Glutamatergic neuron (in vitro differentiated cells): Measurements from ENCODE around the gene SLC25A28. TPM values are rescaled to one million over a fixed set of nuclear protein-coding genes. Genes with fewer than 3 reads are reported as not detected.
A peak's percentile ranks its signal among the peaks of the same experiment; 100 is the strongest.

ENCODE experiments used
- DNase-seq: peaks from one replicate; pipeline ENCODE4 v3.0.0; 2022
- H3K27ac Mint-ChIP-seq: one replicate; pipeline ENCODE4 v1.8.0; 2020; ENCODE audit warnings: mild to moderate bottlenecking, mixed read lengths, inconsistent platforms; ENCODE audit not compliant: unreplicated experiment
- H3K27me3 Mint-ChIP-seq: one replicate; pipeline ENCODE4 v1.8.0; 2020; ENCODE audit warnings: mild to moderate bottlenecking, moderate library complexity, mixed read lengths, inconsistent platforms; ENCODE audit not compliant: unreplicated experiment
- H3K36me3 Mint-ChIP-seq: one replicate; pipeline ENCODE4 v1.8.0; 2020; ENCODE audit warnings: mild to moderate bottlenecking, mixed read lengths, inconsistent platforms; ENCODE audit not compliant: unreplicated experiment
- H3K4me1 Mint-ChIP-seq: one replicate; pipeline ENCODE4 v1.8.0; 2020; ENCODE audit warnings: mild to moderate bottlenecking, low read depth, mixed read lengths, inconsistent platforms; ENCODE audit not compliant: unreplicated experiment
- H3K4me3 Mint-ChIP-seq: one replicate; pipeline ENCODE4 v1.8.0; 2020; ENCODE audit warnings: mild to moderate bottlenecking, mixed read lengths, inconsistent platforms; ENCODE audit not compliant: unreplicated experiment
- H3K9me3 Mint-ChIP-seq: one replicate; pipeline ENCODE4 v1.8.0; 2020; ENCODE audit warnings: mild to moderate bottlenecking, moderate library complexity, mixed read lengths, inconsistent platforms; ENCODE audit not compliant: unreplicated experiment
- total RNA-seq: library from RNA; stranded (reverse); fragmentation: NEBNext Ultra II Directional; extraction: Animal tissue kit (Norgen Biotek cat#: 25700); gene quantifications from one replicate; pipeline ENCODE4 v1.2.1, GENCODE V29; 2021; ENCODE audit not compliant: unreplicated experiment
- TF ChIP-seq, protein P1 (sequence below): fragments of 200-600 bp; sonication (generic); IDR thresholded peaks from one replicate; pipeline ENCODE4 v1.5.0; 2021; ENCODE audit not compliant: partially characterized antibody, unreplicated experiment

The SLC25A28 gene
- total RNA-seq, 1 donor from 2014 or later: 27.1 TPM

DNA sequence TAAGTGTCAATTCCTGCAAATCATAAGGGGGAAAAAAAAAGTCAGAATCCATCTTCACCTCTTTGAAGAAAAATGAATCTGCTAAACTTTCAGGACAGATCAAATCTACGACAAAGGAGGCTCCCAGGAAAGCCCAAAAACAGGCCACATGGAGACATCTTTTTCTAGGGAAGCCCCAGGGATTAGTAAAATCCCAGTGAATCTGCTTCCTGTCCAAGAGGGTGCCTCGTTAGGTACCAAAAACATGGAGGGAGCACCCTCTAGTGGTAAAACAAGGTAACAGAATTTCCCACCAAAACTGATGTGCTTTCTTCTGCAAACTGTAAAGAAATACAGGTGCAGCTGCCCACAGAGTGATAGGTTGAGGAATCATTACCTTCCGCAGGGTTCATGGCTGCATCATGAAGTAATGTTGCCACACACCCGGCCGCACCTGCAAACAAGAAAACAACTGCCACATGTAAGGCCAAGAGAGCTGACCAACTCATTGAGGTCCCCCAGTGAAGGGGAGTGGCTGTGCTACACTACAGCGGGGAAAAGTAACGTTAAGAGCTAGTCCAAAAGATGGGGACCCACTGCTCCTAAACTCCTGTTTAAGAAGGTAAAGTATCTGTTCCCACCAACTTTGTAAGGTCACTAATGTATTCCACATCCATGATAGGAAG lies 7.9 kb downstream of the SLC25A28 start:
- H3K4me1 Mint-ChIP-seq: no peaks in the 10 kb centered on the region
- DNase-seq: no peak
- H3K9me3 Mint-ChIP-seq: no peaks in the 10 kb centered on the region
- no peaks in the 10 kb centered on the region for H3K27me3 Mint-ChIP-seq
- H3K4me3 Mint-ChIP-seq: no peak overlapping the region
- H3K27ac Mint-ChIP-seq: no peak overlapping the region
- no peaks in the 10 kb centered on the region for H3K36me3 Mint-ChIP-seq
- TF ChIP-seq, protein P1, sequence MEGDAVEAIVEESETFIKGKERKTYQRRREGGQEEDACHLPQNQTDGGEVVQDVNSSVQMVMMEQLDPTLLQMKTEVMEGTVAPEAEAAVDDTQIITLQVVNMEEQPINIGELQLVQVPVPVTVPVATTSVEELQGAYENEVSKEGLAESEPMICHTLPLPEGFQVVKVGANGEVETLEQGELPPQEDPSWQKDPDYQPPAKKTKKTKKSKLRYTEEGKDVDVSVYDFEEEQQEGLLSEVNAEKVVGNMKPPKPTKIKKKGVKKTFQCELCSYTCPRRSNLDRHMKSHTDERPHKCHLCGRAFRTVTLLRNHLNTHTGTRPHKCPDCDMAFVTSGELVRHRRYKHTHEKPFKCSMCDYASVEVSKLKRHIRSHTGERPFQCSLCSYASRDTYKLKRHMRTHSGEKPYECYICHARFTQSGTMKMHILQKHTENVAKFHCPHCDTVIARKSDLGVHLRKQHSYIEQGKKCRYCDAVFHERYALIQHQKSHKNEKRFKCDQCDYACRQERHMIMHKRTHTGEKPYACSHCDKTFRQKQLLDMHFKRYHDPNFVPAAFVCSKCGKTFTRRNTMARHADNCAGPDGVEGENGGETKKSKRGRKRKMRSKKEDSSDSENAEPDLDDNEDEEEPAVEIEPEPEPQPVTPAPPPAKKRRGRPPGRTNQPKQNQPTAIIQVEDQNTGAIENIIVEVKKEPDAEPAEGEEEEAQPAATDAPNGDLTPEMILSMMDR: peak; percentile 91

DNA sequence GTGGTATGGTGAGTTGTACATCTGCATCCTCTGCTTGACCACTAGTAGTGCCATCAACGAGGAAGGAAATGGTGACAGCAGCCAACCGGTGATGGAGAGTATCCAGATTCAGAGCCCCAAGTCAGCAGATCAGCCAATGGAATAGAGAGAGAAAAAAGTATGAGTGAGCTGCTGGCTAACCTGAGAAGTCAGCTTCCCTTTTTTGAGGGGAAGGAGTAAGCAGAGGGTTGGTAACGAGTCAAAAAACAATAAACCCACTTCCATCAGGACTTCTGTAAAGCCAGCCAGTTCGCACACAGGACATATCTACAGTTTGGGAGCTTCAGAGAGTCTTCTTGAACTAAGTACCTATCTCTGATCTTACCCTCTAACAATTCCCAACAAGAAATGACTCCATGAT lies 8.9 kb downstream of the SLC25A28 start:
- DNase-seq: no peak
- no peaks in the 10 kb centered on the region for H3K27me3 Mint-ChIP-seq
- no peak overlapping the region for H3K27ac Mint-ChIP-seq
- no peaks in the 10 kb centered on the region for H3K4me1 Mint-ChIP-seq
- no peak overlapping the region for H3K4me3 Mint-ChIP-seq
- no peaks in the 10 kb centered on the region for H3K36me3 Mint-ChIP-seq
- H3K9me3 Mint-ChIP-seq: no peaks in the 10 kb centered on the region
- TF ChIP-seq, protein P1: no peak

DNA sequence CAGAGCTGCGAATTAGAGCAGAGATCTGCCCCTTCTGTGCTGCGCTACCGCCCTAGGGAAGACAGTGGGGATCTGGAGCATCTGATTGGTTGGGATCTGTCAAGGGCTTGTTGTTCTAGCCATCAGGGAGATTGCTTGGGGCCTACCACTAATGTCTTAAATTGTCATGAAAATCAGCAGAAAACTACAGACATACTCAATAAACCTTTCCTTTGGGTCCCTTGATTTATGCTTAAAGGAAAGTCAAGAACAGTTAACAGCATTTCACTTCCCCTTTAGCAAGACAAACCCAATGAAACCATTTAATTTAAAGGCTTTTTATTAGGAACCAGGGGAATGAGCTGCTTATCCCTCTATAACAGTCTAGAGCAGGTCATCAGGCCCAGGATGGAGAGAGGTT lies 10.0 kb downstream of the SLC25A28 start:
- Mint-ChIP-seq H3K27me3 (no peaks in the 10 kb centered on the region), H3K36me3 (no peaks in the 10 kb centered on the region), H3K4me1 (no peaks in the 10 kb centered on the region), H3K9me3 (no peaks in the 10 kb centered on the region), H3K27ac (no peak overlapping the region), H3K4me3 (no peak overlapping the region)
- no peak for DNase-seq
- TF ChIP-seq, protein P1: no peak

DNA sequence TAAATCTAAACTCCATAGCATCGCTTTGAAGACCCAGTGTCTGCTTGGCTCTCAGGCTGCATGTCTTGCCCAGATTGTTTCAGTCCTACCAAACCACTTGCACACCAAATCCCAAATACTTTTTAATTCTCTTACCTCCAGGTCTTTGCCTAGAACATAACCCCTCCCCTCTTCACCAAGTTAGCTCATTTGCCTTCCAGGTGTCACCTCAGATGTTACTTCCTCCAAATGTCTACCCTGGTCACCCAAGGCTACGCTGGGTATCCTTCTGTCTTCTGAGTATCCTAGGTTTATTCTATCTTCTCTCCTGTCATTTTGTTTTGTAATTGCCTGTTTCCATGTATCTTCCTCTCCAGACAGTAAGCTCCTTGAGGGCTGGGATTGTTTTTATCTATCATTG lies 11.1 kb downstream of the SLC25A28 start:
- Mint-ChIP-seq H3K4me3 (no peak overlapping the region), H3K27me3 (no peaks in the 10 kb centered on the region), H3K9me3 (no peaks in the 10 kb centered on the region), H3K36me3 (no peaks in the 10 kb centered on the region), H3K27ac (no peak overlapping the region), H3K4me1 (no peaks in the 10 kb centered on the region)
- DNase-seq: no peak
- TF ChIP-seq, protein P1: no peak

DNA sequence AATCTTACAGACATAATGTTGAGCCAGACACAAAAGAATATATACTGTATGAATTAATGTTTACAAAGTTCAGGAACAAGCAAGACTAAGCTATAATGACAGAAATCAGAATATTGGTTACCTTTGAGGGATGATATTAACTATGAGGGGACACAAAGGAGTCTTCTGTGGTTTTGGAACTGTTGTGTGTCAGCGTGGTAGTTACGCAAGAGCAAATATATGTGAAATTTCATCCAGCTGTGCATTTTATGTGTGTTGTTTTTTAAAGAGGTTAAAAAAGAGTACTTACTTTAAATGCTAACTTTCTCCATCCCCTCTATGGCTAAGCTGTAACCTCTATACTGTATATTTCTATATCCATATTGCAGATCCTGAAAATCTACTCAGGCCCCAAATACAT lies 14.9 kb downstream of the SLC25A28 start:
- no peak for DNase-seq
- TF ChIP-seq, protein P1: no peak
- Mint-ChIP-seq H3K27ac (no peak overlapping the region), H3K27me3 (no peaks in the 10 kb centered on the region), H3K4me3 (no peak overlapping the region), H3K9me3 (no peaks in the 10 kb centered on the region), H3K4me1 (no peaks in the 10 kb centered on the region), H3K36me3 (no peaks in the 10 kb centered on the region)
